HepG2 (cell line): ENCODE measurements around the gene UXS1. TPM values are rescaled to one million over a fixed set of nuclear protein-coding genes. Genes with fewer than 3 reads are reported as not detected.

Source experiments
- CENPT ChIP-seq: sonication (generic); formaldehyde crosslinking; IDR thresholded peaks from 2 replicates; pipeline ENCODE4 v1.8.0; 2022; ENCODE audit warnings: low read depth, mild to moderate bottlenecking, moderate library complexity, missing genetic modification reagents
- GRHL1 ChIP-seq: sonication (generic); formaldehyde crosslinking; conservative IDR thresholded peaks from 2 replicates; pipeline ENCODE4 v1.8.0; 2022; ENCODE audit warnings: missing genetic modification reagents
- HNF4G ChIP-seq, 2 experiments: sonication (generic) in 1 of 2; formaldehyde crosslinking in 1 of 2; IDR thresholded peaks; 2 replicates each; pipeline versions ENCODE4 v1.4.0 to v1.6.1; 2011 to 2020; ENCODE audit warnings: borderline replicate concordance in 2 of 2, low read depth in 2 of 2, mild to moderate bottlenecking in 2 of 2, low read length in 1 of 2, missing genetic modification reagents in 1 of 2, moderate library complexity in 1 of 2
- ISX ChIP-seq: sonication (generic); formaldehyde crosslinking; conservative IDR thresholded peaks from 2 replicates; pipeline ENCODE4 v1.5.0; 2020; ENCODE audit warnings: missing genetic modification reagents
- MTERF4 ChIP-seq: sonication (generic); formaldehyde crosslinking; IDR thresholded peaks from 2 replicates; pipeline ENCODE4 v1.8.0; 2023; ENCODE audit warnings: mild to moderate bottlenecking, missing genetic modification reagents
- PAXIP1 ChIP-seq: sonication (generic); formaldehyde crosslinking; conservative IDR thresholded peaks from 2 replicates; pipeline ENCODE4 v1.4.0; 2020; ENCODE audit warnings: mild to moderate bottlenecking, missing genetic modification reagents, moderate library complexity
- STAT5B ChIP-seq: sonication (generic); formaldehyde crosslinking; IDR thresholded peaks from 2 replicates; pipeline ENCODE4 v1.4.0; 2020; ENCODE audit warnings: missing genetic modification reagents
- TCF12 ChIP-seq, 2 experiments: fragments of 450-650 bp in 1 of 2; sonication (generic) in 1 of 2; formaldehyde crosslinking in 1 of 2; IDR thresholded peaks; 2 replicates each; pipeline versions ENCODE4 v1.6.1 to v1.8.0; 2017 to 2022; ENCODE audit warnings: antibody characterized with exemption in 1 of 2, mild to moderate bottlenecking in 1 of 2, missing genetic modification reagents in 1 of 2, moderate library complexity in 1 of 2
- TIGD3 ChIP-seq: sonication (generic); formaldehyde crosslinking; IDR thresholded peaks from 2 replicates; pipeline ENCODE4 v1.5.1; 2020; ENCODE audit warnings: mild to moderate bottlenecking, missing genetic modification reagents, borderline replicate concordance
- ZNF275 ChIP-seq: sonication (generic); formaldehyde crosslinking; IDR thresholded peaks from 2 replicates; pipeline ENCODE4 v1.8.0; 2022; ENCODE audit warnings: missing genetic modification reagents, mild to moderate bottlenecking, inconsistent platforms, borderline replicate concordance
- ZNF276 ChIP-seq: sonication (generic); formaldehyde crosslinking; IDR thresholded peaks from 2 replicates; pipeline ENCODE4 v1.4.0; 2020; ENCODE audit warnings: mild to moderate bottlenecking, low read depth, missing genetic modification reagents
- ZNF776 ChIP-seq: sonication (generic); formaldehyde crosslinking; IDR thresholded peaks from 2 replicates; pipeline ENCODE4 v1.4.0; 2020; ENCODE audit warnings: mild to moderate bottlenecking, missing genetic modification reagents
- ZNF781 ChIP-seq: sonication (generic); formaldehyde crosslinking; IDR thresholded peaks from 2 replicates; pipeline ENCODE4 v1.5.1; 2020; ENCODE audit warnings: borderline replicate concordance, mild to moderate bottlenecking, missing genetic modification reagents; ENCODE audit errors: not compliant biosample characterization
- polyA plus RNA-seq, 8 experiments: library from polyadenylated mRNA; depleted of rRNA in 3 of 8; stranded (reverse) in 7 of 8; unstranded in 1 of 8; fragments of >200 nt; fragmentation: Illumina TruSeq in 4 of 8; extraction: Trizol in 4 of 8; gene quantifications; 2 replicates each; pipeline versions ENCODE4 v1.2.1 to v1.2.3, GENCODE V29; 2011 to 2016; ENCODE audit warnings: low read depth in 4 of 8, missing spikeins in 1 of 8, mixed read lengths in 1 of 8; ENCODE audit not compliant: insufficient read depth in 1 of 8
- total RNA-seq, 5 experiments: library from RNA; depleted of rRNA; stranded (reverse); fragments of >200 nt; fragmentation: Illumina TruSeq; extraction: Trizol; gene quantifications; 2 replicates each; pipeline ENCODE4 v1.2.3, GENCODE V29; 2016; ENCODE audit warnings: low read depth in 1 of 5

UXS1 gene
- total and polyA plus RNA-seq, 2 of the 13 experiments (the other 11 are each of a cell fraction or from before 2014, with no cell fraction given) = 53.3 to 110 TPM

GRCh38 chr2:106126705-106127281, 67.3 kb downstream of the UXS1 start (continued):
- TF ChIP-seq ZNF275 (CRISPR knock-in tag) = no peak
- TF ChIP-seq ZNF776 (CRISPR knock-in tag) = no peak
- no peak for TF ChIP-seq ZNF781 (CRISPR knock-in tag)
- no peak for TF ChIP-seq GRHL1
- TF ChIP-seq CENPT (CRISPR knock-in tag) = no peak
- TF ChIP-seq STAT5B = no peak
- peak; percentile 60; the same call in 1 of the 2 replicates for TF ChIP-seq HNF4G (IDR thresholded peaks at IDR 0.05; ENCODE audit: borderline replicate concordance, low read depth, low read length)
- TF ChIP-seq HNF4G (CRISPR knock-in tag; IDR thresholded peaks at IDR 0.05; ENCODE audit: borderline replicate concordance, low read depth) = no peak
- peak; percentile 90 for TF ChIP-seq PAXIP1
- no peak for TF ChIP-seq ZNF276 (CRISPR knock-in tag)
- no peak for TF ChIP-seq TCF12 (IDR thresholded peaks at IDR 0.05)
- TF ChIP-seq TCF12 (CRISPR knock-in tag; IDR thresholded peaks at IDR 0.05) = no peak
- TF ChIP-seq MTERF4 (CRISPR knock-in tag) = no peak
- no peak for TF ChIP-seq TIGD3 (CRISPR knock-in tag)
- TF ChIP-seq ISX (CRISPR knock-in tag) = no peak
